ENCODE data around the gene BMPR1A.

DNA sequence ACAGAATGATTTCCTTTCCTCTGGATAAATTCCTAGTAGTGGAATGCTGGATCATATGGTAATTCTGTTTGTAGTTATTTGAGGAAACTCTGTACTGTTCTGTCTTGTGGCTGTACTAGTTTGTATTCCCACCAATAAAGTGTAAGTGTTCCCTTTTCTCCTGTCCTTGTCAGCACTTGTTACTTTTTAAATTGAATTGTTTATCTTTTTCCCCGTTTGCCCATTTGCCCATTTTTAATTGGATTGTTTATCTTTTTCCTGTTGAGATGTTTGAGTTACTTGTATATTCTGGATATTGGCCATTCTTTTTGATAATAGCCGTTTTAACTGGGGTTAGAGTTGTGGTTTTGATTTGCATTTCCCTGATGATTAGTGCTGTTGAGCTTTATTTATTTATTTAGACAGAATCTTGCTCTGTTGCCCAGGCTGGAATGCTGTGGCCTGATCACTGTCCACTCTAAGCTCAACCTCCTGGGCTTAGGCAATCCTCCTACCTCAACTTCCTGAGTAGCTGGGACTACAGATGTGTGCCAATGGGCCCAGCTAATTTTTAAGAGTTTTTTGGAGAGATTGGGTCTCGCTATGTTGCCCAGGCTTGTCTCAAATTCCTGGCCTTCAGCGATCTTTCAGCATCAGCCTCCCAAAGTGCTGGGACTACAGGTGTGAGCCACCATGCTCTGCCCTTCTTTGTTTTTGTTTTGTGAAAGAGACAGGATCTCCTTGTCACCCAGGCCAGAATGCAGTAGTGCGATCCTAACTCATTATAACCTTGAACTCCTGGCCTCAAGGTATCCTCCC is 23.0 kb downstream of the BMPR1A start:
- TF ChIP-seq, protein P1, sequence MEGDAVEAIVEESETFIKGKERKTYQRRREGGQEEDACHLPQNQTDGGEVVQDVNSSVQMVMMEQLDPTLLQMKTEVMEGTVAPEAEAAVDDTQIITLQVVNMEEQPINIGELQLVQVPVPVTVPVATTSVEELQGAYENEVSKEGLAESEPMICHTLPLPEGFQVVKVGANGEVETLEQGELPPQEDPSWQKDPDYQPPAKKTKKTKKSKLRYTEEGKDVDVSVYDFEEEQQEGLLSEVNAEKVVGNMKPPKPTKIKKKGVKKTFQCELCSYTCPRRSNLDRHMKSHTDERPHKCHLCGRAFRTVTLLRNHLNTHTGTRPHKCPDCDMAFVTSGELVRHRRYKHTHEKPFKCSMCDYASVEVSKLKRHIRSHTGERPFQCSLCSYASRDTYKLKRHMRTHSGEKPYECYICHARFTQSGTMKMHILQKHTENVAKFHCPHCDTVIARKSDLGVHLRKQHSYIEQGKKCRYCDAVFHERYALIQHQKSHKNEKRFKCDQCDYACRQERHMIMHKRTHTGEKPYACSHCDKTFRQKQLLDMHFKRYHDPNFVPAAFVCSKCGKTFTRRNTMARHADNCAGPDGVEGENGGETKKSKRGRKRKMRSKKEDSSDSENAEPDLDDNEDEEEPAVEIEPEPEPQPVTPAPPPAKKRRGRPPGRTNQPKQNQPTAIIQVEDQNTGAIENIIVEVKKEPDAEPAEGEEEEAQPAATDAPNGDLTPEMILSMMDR (IDR thresholded peaks at IDR 0.05) = no peak
- no peak for TF ChIP-seq POLR2A (IDR thresholded peaks at IDR 0.05)
